Nasal cavity respiratory epithelium epithelial cell of viscerocranial mucosa (primary cell): Measurements from ENCODE around the gene CSF1R. TPM values are rescaled to one million over a fixed set of nuclear protein-coding genes. Genes with fewer than 3 reads are reported as not detected.

Experiments used
- total RNA-seq: library from RNA; depleted of rRNA; stranded (reverse); fragments of >200 nt; gene quantifications from 2 replicates; pipeline ENCODE4 v1.2.3, GENCODE V29; 2014

Gene CSF1R
- total RNA-seq = under 0.01 and 0.50 TPM in 2 replicates

GRCh38 chr5:150085950-150086715, at the start of gene CSF1R:
Gene CSF1R (minus strand): TSS chr5:150086554. CDS start chr5:150086427, 127 bp downstream.

Other genes with a start within 250 kb of the CSF1R start
- 0.36 TPM in 1 of 2 replicates, not detected in the other for gene PDE6A, start 141.8 kb downstream of the CSF1R start, total RNA-seq
- gene SLC26A2, start 125.8 kb downstream of the CSF1R start, total RNA-seq = 4.1 and 18.6 TPM in 2 replicates
- gene TIGD6, start 85.9 kb downstream of the CSF1R start, total RNA-seq = 7.5 and 10.0 TPM in 2 replicates
- gene HMGXB3, start 85.8 kb downstream of the CSF1R start, total RNA-seq = 33.5 and 67.8 TPM in 2 replicates
- gene PDGFRB, start 69.3 kb upstream of the CSF1R start, total RNA-seq = under 0.01 and 0.07 TPM in 2 replicates
- gene CDX1, start 80.2 kb upstream of the CSF1R start, total RNA-seq = not detected in 2 replicates
- not detected in 2 replicates for gene SLC6A7, start 103.5 kb upstream of the CSF1R start, total RNA-seq
- 0.34 and 1.00 TPM in 2 replicates for gene CAMK2A, start 203.2 kb upstream of the CSF1R start, total RNA-seq
- 8.2 and 37.1 TPM in 2 replicates for gene ARSI, start 216.4 kb upstream of the CSF1R start, total RNA-seq